Measurements from ENCODE around the gene CDC14A.
A peak's percentile ranks its signal among the peaks of the same experiment; 100 is the strongest.
"Not testable (repeated sequence)": the region's sequence is repeated elsewhere in the genome, so short reads cannot be mapped to it uniquely, and the experiment has no call there.

Gene CDC14A

GRCh38 chr1:100332331-100332730, 20.0 kb upstream of the CDC14A start:
- no peak for DNase-seq (ENCODE audit: low read depth in 2 of 2)

- DNase-seq (ENCODE audit: low read depth in 2 of 2), result no peak
Observed at GRCh38 chr1:100335436-100335835, 16.9 kb upstream of the CDC14A start.

GRCh38 chr1:100337878-100338277, 14.4 kb upstream of the CDC14A start:
- not testable (repeated sequence) for DNase-seq (ENCODE audit: low read depth in 2 of 2)

- DNase-seq (ENCODE audit: low read depth in 2 of 2), result not testable (repeated sequence)
Observed at GRCh38 chr1:100339735-100340134, 12.6 kb upstream of the CDC14A start.

- no peak for DNase-seq (ENCODE audit: low read depth in 2 of 2)
Observed at GRCh38 chr1:100340494-100340893, 11.8 kb upstream of the CDC14A start.

GRCh38 chr1:100342348-100342747, 10.0 kb upstream of the CDC14A start:
- no peak for DNase-seq (ENCODE audit: low read depth in 2 of 2)

GRCh38 chr1:100343897-100344296, 8.4 kb upstream of the CDC14A start:
- no peak for DNase-seq (ENCODE audit: low read depth in 2 of 2)

- no peak for DNase-seq (ENCODE audit: low read depth in 2 of 2)
Observed at GRCh38 chr1:100344774-100345173, 7.5 kb upstream of the CDC14A start.

- DNase-seq (ENCODE audit: low read depth in 2 of 2), result no peak
Observed at GRCh38 chr1:100346387-100346786, 5.9 kb upstream of the CDC14A start.

- DNase-seq (ENCODE audit: low read depth in 2 of 2), result no peak
Observed at GRCh38 chr1:100347009-100347966, 5.0 kb upstream of the CDC14A start.

GRCh38 chr1:100348549-100349144, 3.7 kb upstream of the CDC14A start:
- DNase-seq (ENCODE audit: low read depth in 2 of 2), result no peak

- DNase-seq (ENCODE audit: low read depth in 2 of 2), result no peak
Observed at GRCh38 chr1:100349246-100349645, 3.1 kb upstream of the CDC14A start.

GRCh38 chr1:100350787-100351094, 1.6 kb upstream of the CDC14A start:
- DNase-seq (ENCODE audit: low read depth in 2 of 2), result no peak

- DNase-seq (ENCODE audit: low read depth in 2 of 2), result peak; percentile 61 to 70
Observed at GRCh38 chr1:100351095-100351887, 1.0 kb upstream of the CDC14A start.

- DNase-seq (ENCODE audit: low read depth in 2 of 2), result peak in 1 of 2 donors; percentile 4
Observed at GRCh38 chr1:100353071-100353801, 930 bp downstream of the CDC14A start.

GRCh38 chr1:100353988-100354387, 1.7 kb downstream of the CDC14A start:
- no peak for DNase-seq (ENCODE audit: low read depth in 2 of 2)

GRCh38 chr1:100354971-100355394, 2.7 kb downstream of the CDC14A start:
- no peak for DNase-seq (ENCODE audit: low read depth in 2 of 2)

- no peak for DNase-seq (ENCODE audit: low read depth in 2 of 2)
Observed at GRCh38 chr1:100358210-100358609, 5.9 kb downstream of the CDC14A start.

GRCh38 chr1:100359139-100359538, 6.8 kb downstream of the CDC14A start:
- no peak for DNase-seq (ENCODE audit: low read depth in 2 of 2)

GRCh38 chr1:100360790-100361510, 8.6 kb downstream of the CDC14A start:
- DNase-seq (ENCODE audit: low read depth in 2 of 2), result no peak

GRCh38 chr1:100361511-100362089, 9.3 kb downstream of the CDC14A start:
- DNase-seq (ENCODE audit: low read depth in 2 of 2), result no peak

Data from activated CD8-positive, alpha-beta memory T cell treated with anti-CD3 and anti-CD28 coated beads for 4 hours (primary cell).